HG02885 (cell line): Measurements from ENCODE around the gene ST8SIA1.
"Not testable (repeated sequence)": the region's sequence is repeated elsewhere in the genome, so short reads cannot be mapped to it uniquely, and the experiment has no call there.

Experiments
- ATAC-seq: cut with Tn5 transposase; IDR thresholded peaks from one replicate; pipeline ENCODE4 v1.9.1; 2021; ENCODE audit warnings: mild to moderate bottlenecking; ENCODE audit not compliant: unreplicated experiment, poor library complexity

Gene ST8SIA1

GRCh38 chr12:22196236-22196635 is 138.3 kb downstream of the ST8SIA1 start:
- no peak for ATAC-seq

- ATAC-seq: no peak
Measured at GRCh38 chr12:22190969-22191368, 143.5 kb downstream of the ST8SIA1 start.

GRCh38 chr12:22188431-22188830 is 146.1 kb downstream of the ST8SIA1 start:
- ATAC-seq: no peak

- ATAC-seq: no peak
Measured at GRCh38 chr12:22180705-22181104, 153.8 kb downstream of the ST8SIA1 start.

GRCh38 chr12:22173177-22173576 is 161.3 kb downstream of the ST8SIA1 start:
- no peak for ATAC-seq

GRCh38 chr12:22172501-22172900 is 162.0 kb downstream of the ST8SIA1 start:
- no peak for ATAC-seq

- ATAC-seq: no peak
Measured at GRCh38 chr12:22169376-22169775, 165.1 kb downstream of the ST8SIA1 start.

GRCh38 chr12:22164139-22164538 is 170.4 kb downstream of the ST8SIA1 start:
- ATAC-seq: no peak

- no peak for ATAC-seq
Measured at GRCh38 chr12:22163594-22163993, 170.9 kb downstream of the ST8SIA1 start.

- no peak for ATAC-seq
Measured at GRCh38 chr12:22160396-22161003, 174.0 kb downstream of the ST8SIA1 start.

GRCh38 chr12:22149286-22149685 is 185.2 kb downstream of the ST8SIA1 start:
- not testable (repeated sequence) for ATAC-seq

GRCh38 chr12:22146686-22147085 is 187.8 kb downstream of the ST8SIA1 start:
- peak; percentile 59 for ATAC-seq
